ENCODE measurements around the gene REXO1.
"Not testable (repeated sequence)": the region's sequence is repeated elsewhere in the genome, so short reads cannot be mapped to it uniquely, and the experiment has no call there.

The REXO1 gene, protein sequence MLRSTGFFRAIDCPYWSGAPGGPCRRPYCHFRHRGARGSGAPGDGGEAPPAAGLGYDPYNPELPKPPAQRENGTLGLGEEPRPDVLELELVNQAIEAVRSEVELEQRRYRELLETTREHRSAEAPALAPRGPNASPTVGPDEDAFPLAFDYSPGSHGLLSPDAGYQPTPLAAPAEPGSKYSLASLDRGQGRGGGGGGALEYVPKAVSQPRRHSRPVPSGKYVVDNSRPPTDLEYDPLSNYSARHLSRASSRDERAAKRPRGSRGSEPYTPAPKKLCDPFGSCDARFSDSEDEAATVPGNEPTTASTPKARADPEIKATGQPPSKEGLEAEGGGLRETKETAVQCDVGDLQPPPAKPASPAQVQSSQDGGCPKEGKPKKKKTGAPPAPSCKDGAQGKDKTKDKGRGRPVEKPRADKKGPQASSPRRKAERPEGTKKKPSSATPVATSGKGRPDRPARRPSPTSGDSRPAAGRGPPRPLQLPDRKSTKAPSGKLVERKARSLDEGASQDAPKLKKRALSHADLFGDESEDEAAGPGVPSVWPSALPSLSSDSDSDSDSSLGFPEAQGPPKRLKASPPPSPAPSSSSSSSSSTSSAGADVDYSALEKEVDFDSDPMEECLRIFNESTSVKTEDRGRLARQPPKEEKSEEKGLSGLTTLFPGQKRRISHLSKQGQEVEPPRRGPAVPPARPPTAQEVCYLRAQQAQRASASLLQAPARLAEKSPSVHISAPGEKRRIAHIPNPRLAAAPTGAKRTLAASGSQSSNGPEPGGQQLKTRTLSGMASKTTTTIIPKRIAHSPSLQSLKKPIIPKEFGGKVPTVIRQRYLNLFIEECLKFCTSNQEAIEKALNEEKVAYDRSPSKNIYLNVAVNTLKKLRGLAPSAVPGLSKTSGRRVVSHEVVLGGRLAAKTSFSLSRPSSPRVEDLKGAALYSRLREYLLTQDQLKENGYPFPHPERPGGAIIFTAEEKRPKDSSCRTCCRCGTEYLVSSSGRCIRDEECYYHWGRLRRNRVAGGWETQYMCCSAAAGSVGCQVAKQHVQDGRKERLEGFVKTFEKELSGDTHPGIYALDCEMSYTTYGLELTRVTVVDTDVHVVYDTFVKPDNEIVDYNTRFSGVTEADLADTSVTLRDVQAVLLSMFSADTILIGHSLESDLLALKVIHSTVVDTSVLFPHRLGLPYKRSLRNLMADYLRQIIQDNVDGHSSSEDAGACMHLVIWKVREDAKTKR

DNA sequence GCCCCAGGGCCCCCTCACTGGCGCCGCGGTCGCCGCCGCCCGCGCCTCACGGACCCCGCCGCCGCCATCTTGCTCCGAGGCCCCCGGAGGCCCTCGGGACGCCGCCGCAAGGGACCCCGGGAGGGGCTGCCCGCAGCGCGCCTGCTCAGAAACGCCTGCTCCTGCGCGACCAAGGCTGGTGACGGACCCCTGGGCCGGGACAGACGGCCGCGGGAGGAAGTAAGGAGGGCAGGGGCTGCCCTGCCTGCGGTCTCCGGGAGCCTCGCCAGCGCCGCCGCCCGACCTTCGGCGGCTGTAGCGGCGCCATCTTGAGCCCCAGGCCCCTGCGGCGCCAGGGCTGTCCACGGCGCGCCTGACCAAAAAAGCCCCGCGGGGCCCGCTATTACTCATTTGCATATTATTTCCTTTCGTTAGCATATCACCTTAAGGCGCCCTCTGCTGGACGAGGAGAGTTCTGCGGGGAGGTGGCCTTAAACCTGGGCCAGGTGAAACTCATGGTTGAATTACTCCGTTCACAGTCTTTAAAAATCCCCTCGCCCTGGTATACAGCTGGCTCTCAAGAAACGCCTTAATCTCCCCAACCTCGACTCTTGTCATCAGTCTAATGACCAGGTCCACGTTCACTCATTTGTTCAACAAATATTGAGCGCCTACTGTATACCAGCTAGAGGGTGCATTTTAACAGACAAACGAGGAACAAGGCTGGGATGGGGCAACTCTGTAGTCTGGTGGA lies at the start of gene REXO1:
Gene REXO1, minus strand, starts transcription at position 85 of the 733 bp plus-strand sequence. CDS start 125 bp downstream, outside the sequence.
- DNase-seq: peak; percentile 97

DNA sequence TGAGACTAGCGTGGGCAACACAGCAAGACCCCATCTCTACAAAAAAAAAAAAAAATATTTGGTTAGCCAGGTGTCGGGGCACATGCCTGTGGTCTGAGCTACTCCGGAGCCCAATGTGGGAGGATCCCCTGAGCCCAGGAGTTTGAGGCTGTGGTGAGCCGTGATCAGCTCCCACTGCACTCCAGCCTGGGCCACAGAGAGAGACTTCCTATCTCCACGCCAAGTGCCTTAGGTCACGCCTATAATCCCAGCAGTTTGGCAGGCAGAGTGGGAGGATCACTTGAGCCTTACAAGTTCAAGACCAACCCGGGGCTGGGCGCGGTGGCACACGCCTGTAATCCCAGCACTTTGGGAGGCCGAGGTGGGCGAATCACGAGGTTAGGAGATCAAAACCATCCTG lies 48.2 kb upstream of the REXO1 start:
- DNase-seq: no peak

DNA sequence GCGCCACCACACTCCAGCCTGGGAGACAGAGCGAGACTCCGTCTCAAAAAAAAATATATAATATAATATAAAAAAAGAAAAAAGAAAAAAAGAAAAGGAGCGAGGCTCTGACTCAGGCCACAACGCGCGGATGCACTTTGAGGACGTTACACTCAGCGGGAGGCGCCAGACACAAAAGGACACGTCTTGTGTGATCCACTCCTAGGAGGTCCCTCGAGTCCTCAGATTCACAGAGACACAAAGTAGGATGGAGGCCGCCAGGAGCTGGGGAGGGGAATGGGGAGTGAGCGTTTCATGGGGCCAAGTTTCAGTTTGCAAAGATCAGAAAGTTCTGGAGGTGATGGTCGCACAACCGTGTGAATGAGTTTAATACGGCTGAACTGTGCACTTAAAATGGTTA lies 45.5 kb upstream of the REXO1 start:
- no peak for DNase-seq

DNA sequence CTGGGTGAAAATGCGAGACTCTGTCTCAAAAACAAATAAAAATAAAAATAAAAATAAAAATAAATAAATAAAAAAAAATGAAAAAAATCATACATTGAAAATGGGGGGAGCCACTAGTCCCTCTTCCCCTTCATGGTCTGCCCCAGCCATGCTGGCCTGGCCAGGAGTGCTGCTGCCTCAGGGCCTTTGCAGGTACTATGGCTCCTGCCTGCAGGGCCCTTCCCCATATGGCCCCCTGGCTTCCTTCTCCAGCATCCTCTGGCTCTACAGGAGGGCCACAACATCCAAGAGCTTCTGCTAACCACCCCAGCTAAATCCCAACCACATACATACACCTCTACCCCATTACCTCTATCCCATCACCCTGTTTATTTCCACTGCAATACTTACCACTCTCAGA lies 41.6 kb upstream of the REXO1 start:
- DNase-seq: no peak

DNA sequence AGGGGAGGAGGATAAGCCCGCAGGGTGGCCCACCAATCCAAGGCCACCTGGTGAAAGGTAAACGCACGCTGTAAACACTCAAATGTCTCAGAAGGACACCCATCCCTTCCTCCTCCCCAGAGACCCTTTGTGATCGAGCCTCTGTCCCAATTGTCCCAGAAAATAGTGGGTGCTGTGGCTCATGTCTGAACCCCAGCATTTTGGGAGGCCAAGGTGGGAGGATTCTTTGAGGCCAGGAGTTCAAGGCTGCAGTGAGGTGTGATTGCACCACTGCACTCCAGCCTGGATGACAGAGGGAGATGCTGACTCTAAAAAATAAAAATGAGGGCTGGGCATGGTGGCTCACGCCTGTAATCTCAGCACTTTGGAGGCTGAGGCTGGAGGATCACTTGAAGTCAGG lies 40.1 kb upstream of the REXO1 start:
- DNase-seq: no peak

GRCh38 chr19:1886360-1886759 lies 38.1 kb upstream of the REXO1 start:
- DNase-seq: not testable (repeated sequence)

DNA sequence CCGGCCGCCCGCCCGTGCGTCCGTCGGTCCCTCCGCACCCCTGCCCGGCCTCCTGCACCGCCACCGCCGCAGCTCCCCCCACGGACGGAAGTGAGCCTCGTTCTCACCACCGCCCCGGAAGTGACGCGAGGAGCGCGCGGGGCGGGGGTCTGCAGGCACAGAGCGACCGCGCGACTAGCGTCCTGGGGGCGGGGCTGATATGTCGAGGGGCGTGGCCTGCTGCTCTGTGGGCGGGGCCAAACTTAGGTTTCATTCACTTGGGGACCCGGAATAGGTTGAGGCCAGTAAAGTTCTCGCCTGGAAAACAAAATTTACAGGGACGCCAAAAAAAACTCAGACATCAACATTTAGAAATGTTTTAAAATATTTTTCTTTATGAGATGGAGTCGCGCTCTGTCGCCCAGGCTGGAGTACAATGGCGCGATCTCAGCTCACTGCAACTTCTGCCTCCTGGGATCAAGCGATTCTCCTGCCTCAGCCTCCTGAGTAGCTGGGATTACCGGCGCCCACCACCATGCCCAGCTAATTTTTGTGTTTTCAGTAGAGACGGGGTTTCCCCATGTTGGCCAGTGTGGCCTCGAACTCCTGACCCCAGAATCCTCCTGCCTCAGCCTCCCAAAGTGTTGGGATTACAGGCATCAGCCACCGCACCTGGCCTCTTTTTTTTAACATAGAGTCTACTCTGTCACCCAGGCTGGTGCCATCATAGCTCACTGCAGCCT lies 37.3 kb upstream of the REXO1 start, which contains the start of gene ABHD17A:
Gene ABHD17A, minus strand, starts transcription at position 99 of the 722 bp plus-strand sequence. CDS start 3,930 bp downstream, outside the sequence.
- DNase-seq: peak; percentile 97 to 99 (median 99)

DNA sequence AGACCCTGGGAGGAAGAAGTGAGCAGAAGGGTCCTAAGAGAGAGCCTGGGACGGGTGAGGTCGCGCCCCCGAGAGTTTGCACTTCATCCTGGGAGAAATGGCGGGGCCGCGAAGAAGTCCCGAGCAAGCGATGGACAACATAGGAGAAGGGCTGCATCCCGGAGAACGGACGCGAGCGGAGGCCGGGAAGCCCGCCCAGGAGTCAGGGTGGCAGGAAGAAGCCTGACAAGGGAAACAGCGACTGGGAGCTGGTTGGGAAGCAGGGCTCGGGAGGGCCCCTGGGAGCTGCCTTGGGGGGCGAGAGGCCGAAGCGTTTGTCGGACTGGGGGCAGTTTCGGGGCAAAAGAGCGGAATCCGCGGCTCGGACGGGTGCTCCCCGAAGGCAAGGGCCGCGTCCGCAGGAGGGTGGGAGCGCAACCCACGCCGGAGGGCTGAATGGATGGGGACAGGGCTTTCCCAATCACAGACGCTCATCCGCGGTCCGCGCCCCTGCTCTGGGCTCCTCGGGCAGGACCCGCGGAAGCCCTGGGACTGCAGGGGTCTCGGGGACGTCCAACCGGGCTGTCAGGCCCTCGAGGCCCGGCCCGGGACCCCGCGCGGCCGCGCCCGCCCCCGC lies 36.5 kb upstream of the REXO1 start:
- DNase-seq: peak in 1 of 3 donors; percentile 38

GRCh38 chr19:1884291-1884718 lies 36.0 kb upstream of the REXO1 start:
- DNase-seq: no peak

GRCh38 chr19:1883784-1884183 lies 35.5 kb upstream of the REXO1 start:
- DNase-seq: no peak

DNA sequence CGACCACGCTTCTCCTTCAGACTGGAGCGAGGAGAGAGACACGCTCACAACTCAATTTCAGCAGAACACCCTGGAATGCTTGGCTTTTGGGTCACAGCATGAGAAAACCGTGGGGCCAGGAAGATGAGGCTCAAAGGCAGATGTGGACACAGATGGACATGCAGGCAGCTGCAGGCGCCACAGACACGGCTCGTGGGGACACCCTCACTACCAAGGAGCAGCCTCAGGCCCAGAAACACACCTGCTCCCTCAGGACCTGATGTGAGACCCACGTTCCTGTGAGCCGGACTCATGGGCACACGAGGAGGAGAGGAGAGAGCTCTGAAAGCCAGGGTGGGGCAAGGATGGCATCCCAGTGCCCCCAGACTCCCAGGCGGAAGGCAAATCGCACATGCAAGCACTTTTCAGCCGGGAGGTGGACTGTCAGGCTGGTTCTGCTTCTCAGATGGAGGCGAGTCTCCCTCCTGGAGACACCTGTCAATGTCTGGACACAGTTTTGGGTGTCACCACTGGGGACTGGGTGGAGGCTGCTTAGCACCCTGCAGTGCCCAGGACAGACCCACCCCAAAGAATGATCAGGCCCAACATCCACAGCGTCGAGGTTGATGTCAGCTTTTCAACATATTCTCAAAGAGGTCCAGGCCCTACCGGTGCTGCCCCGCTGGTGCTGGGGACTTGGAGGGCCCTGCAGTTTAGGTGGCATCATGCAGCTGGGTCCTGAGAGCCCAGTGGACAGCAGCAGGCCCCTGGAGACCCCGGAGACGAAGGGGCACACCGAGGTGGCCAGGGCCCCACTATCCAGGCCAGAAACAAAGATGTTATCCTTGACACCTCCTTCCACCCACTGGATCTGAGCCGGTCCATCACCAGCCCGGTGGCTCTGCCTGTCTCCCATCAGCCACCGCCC lies 34.8 kb upstream of the REXO1 start:
- DNase-seq: no peak

GRCh38 chr19:1882089-1882785 lies 34.0 kb upstream of the REXO1 start:
- no peak for DNase-seq

DNA sequence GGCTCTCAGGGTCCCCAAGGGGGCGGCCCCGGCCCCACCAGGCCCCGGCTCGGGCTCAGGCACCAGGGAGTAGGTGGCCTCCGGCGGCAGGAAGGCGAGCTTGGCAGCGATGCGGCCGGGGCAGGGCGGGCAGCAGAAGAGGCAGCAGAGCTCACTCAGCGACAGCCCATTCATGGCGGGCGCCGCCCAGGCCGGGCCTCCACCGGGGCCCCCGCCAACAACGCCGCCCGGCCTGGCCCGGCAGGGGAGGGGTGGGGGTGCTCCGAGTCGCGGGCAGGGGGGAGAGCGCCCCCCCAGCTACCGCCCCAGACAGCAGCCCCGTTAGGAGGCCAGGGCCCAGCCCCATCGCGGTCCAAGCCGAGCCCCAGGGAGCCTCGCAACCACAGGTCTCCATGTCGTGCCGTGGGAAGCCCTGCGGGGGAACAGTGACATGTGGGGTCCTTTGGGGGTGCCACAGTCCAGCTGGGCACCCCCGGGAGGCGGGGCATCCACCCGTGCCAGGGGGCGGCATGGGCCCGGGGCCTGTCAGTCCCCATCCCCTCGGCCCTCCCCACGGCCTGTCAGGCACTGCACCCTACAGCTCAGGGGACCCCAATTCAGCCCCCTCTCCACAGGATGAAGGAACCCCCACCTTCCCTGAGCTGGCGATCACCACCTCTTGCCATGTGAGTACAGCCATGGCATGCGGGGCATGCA lies 33.3 kb upstream of the REXO1 start:
- not testable (repeated sequence) for DNase-seq

- no peak for DNase-seq
Measured at GRCh38 chr19:1880611-1881392, 32.5 kb upstream of the REXO1 start.

GRCh38 chr19:1879982-1880381 lies 31.7 kb upstream of the REXO1 start:
- DNase-seq: not testable (repeated sequence)

DNA sequence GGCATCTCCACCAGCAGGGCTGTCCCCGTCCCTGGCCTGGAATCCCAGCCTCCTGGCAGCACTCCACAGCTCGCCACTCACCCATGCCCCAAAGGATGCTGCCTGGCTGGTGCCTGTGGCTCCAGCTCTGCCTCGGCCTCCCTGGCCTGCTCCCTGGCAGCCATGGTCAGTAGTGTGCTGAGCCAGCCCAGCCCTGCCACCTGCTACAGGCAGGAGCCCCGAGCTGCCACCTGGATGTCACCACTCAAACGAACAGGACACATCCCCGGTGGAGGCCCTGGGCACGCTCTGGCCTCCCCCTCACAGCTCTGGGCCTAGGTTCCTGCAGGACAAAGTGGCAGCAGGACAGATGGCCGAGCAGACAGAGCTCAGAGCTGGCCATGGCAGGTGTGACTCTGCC lies 30.3 kb upstream of the REXO1 start:
- DNase-seq: not testable (repeated sequence)

GRCh38 chr19:1877280-1877660 lies 29.0 kb upstream of the REXO1 start:
- not testable (repeated sequence) for DNase-seq
